Mucosa of stomach (tissue), 1 donor: ENCODE results near the gene MSLN.

Source experiments
- H3K27me3 ChIP-seq: one replicate; pipeline ENCODE4 v1.7.0; 2013; ENCODE audit warnings: mild to moderate bottlenecking, low read length; ENCODE audit not compliant: control insufficient read depth, insufficient read depth
- H3K36me3 ChIP-seq: one replicate; pipeline ENCODE4 v1.7.0; 2013; ENCODE audit warnings: low read length; ENCODE audit not compliant: control insufficient read depth, insufficient read depth
- H3K4me1 ChIP-seq: one replicate; pipeline ENCODE4 v1.7.0; 2013; ENCODE audit warnings: mild to moderate bottlenecking, low read length; ENCODE audit not compliant: control insufficient read depth, insufficient read depth
- H3K4me3 ChIP-seq: one replicate; pipeline ENCODE4 v1.7.0; 2013; ENCODE audit warnings: low read length
- H3K9ac ChIP-seq: one replicate; pipeline ENCODE4 v1.7.0; 2013; ENCODE audit warnings: mild to moderate bottlenecking, low read length, moderate library complexity
- H3K9me3 ChIP-seq: one replicate; pipeline ENCODE4 v1.7.0; 2013; ENCODE audit warnings: mild to moderate bottlenecking, low read length, moderate library complexity; ENCODE audit not compliant: control insufficient read depth
- donor health status: Pancreatic carcinoma.

The MSLN gene

GRCh38 chr16:725463-726187 lies 34.9 kb upstream of the MSLN start:
- Histone ChIP-seq H3K4me3 (no peak overlapping the region), H3K4me1 (peaks cover 25% of the 10 kb centered on the region), H3K36me3 (no peaks in the 10 kb centered on the region), H3K9me3 (no peaks in the 10 kb centered on the region), H3K9ac (no peak overlapping the region), H3K27me3 (peaks cover 19% of the 10 kb centered on the region)

DNA sequence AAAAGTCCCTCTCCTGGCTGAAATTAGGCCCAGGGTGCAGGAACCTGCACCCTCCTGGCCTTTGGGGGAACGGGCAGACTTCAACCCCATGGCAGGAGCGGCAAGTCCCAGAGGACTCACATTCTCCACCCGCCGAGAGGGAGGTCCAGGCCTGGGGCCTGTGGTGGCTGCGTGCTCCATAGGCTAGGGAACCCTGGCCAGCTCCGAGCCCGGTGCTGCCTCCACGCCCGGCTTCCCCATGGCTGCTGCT lies 34.4 kb upstream of the MSLN start:
- Histone ChIP-seq H3K9ac (no peak overlapping the region), H3K27me3 (peaks cover 19% of the 10 kb centered on the region), H3K9me3 (no peaks in the 10 kb centered on the region), H3K4me1 (peaks cover 25% of the 10 kb centered on the region), H3K36me3 (no peaks in the 10 kb centered on the region), H3K4me3 (no peak overlapping the region)

GRCh38 chr16:726438-727290 lies 33.9 kb upstream of the MSLN start, which contains the start of the genes CCDC78 and HAGHL:
Gene CCDC78, minus strand, starts transcription at chr16:726443. Its CDS starts 76 bp downstream, at chr16:726367.
Gene HAGHL, plus strand, starts transcription at chr16:727106. Its CDS starts 404 bp downstream, at chr16:727510.
- Histone ChIP-seq H3K27me3 (peaks cover 19% of the 10 kb centered on the region), H3K9ac (peak within 1 kb of the TSS; percentile 22), H3K4me3 (peak within 1 kb of the TSS; percentile 31), H3K9me3 (no peaks in the 10 kb centered on the region), H3K4me1 (peaks cover 22% of the 10 kb centered on the region), H3K36me3 (no peaks in the 10 kb centered on the region)

- peak overlapping the region; percentile 22 for H3K9ac ChIP-seq
- H3K4me1 ChIP-seq, result peaks cover 19% of the 10 kb centered on the region
- no peaks in the 10 kb centered on the region for H3K9me3 ChIP-seq
- H3K4me3 ChIP-seq, result peak overlapping the region; percentile 31
- H3K36me3 ChIP-seq, result no peaks in the 10 kb centered on the region
- H3K27me3 ChIP-seq, result peaks cover 19% of the 10 kb centered on the region
Measured at GRCh38 chr16:727291-727977, 33.1 kb upstream of the MSLN start.

- no peak overlapping the region for H3K9ac ChIP-seq
- H3K36me3 ChIP-seq, result no peaks in the 10 kb centered on the region
- no peaks in the 10 kb centered on the region for H3K9me3 ChIP-seq
- H3K27me3 ChIP-seq, result peaks cover 19% of the 10 kb centered on the region
- peaks cover 19% of the 10 kb centered on the region for H3K4me1 ChIP-seq
- H3K4me3 ChIP-seq, result no peak overlapping the region
Measured at GRCh38 chr16:728131-728889, 32.2 kb upstream of the MSLN start.

GRCh38 chr16:728890-729744 lies 31.4 kb upstream of the MSLN start:
- H3K9ac ChIP-seq, result no peak overlapping the region
- no peaks in the 10 kb centered on the region for H3K36me3 ChIP-seq
- H3K9me3 ChIP-seq, result no peaks in the 10 kb centered on the region
- peaks cover 19% of the 10 kb centered on the region for H3K4me1 ChIP-seq
- H3K27me3 ChIP-seq, result peaks cover 19% of the 10 kb centered on the region
- no peak overlapping the region for H3K4me3 ChIP-seq

- H3K27me3 ChIP-seq, result peaks cover 16% of the 10 kb centered on the region
- peaks cover 19% of the 10 kb centered on the region for H3K4me1 ChIP-seq
- H3K9ac ChIP-seq, result no peak overlapping the region
- H3K9me3 ChIP-seq, result no peaks in the 10 kb centered on the region
- H3K4me3 ChIP-seq, result no peak overlapping the region
- no peaks in the 10 kb centered on the region for H3K36me3 ChIP-seq
Measured at GRCh38 chr16:729768-730665, 30.5 kb upstream of the MSLN start.

DNA sequence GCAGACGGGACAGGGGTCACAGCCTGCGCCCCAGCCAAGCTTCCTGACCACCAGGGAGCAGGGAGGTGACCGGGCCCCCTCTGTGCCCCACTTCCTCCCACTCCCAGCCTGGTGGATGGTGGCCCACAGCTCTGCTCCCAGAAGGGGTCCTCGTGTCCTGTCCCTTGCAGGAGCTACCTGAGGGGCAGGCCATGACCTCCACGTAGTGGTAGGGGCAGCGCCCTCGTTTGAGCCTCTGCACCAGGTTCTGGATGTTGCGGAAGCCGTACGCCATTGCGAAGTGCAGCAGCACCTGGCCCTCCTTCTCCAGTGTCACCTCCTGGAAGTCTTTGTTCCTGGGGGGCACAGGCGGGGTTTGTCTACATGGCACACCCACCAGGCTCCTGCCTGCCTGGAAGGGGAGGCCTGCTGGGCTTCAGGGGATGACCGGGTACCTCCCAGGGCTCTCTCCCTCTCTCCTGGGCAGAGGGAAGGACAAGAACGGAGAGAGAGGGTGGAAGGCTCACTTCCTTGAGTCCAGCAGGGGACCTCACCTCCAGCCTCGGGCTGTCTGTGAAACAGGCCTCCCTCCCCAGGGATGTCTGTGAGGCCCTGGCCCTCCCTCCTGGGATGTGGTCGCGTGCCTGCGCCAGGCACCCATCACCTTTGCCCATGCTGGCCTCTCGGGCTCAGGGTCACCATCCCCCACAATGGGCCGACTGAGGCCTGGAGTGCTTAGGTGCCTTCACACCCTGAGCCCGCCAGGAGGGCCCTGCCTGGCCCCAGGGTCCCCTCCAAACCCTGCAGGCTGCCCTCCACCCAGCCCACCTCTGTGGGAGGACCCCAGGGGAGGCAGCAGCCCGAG lies 29.6 kb upstream of the MSLN start:
- H3K9me3 ChIP-seq, result no peaks in the 10 kb centered on the region
- H3K9ac ChIP-seq, result no peak overlapping the region
- H3K36me3 ChIP-seq, result no peaks in the 10 kb centered on the region
- no peak overlapping the region for H3K4me3 ChIP-seq
- peaks cover 16% of the 10 kb centered on the region for H3K4me1 ChIP-seq
- peaks cover 7% of the 10 kb centered on the region for H3K27me3 ChIP-seq

DNA sequence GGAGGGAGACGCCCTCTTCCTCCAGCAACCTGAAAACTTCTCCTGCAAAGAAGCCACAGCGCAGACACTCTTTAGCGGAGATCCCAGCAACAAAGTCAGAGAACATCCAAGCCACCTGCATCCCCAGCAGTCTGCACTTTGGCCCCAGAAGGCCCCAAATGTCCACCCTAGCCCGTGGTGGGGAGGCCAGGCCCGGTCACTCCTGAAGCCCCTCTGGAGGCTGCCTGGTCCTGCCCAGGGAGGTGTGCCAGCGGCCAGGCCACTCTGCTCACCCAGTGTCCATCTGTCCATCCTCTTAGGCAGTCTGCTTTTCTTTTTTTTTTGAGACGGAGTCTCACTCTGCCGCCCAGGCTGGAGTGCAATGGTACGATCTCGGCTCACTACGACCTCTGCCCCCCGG lies 28.2 kb upstream of the MSLN start:
- Histone ChIP-seq H3K4me3 (no peak overlapping the region), H3K9ac (no peak overlapping the region), H3K27me3 (no peaks in the 10 kb centered on the region), H3K4me1 (peaks cover 6% of the 10 kb centered on the region), H3K9me3 (no peaks in the 10 kb centered on the region), H3K36me3 (no peaks in the 10 kb centered on the region)

DNA sequence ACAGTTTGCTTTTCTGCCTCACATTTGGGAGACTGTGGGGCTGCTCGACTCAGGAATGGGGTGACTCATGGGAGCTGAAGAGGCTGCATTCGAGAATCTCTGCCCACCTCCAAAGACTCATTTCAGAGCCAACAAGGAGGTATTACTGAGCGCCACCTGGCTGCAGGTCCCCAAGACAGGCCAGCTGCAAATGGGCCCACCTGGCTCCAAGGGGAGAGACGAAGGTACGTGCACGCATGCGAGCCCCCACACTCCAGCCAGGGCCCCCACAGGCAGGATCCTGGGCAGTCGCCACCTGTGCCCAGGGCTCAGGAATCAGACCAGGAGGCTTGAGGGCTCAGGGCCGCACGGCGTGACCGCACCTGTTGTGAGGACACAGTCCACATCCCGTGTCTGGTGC lies 27.6 kb upstream of the MSLN start:
- Histone ChIP-seq H3K4me3 (no peak overlapping the region), H3K27me3 (no peaks in the 10 kb centered on the region), H3K4me1 (peaks cover 5% of the 10 kb centered on the region), H3K9me3 (no peaks in the 10 kb centered on the region), H3K36me3 (no peaks in the 10 kb centered on the region), H3K9ac (no peak overlapping the region)
